CD4-positive, alpha-beta T cell (primary cell): ENCODE data around the gene GLRA3. TPM values are rescaled to one million over a fixed set of nuclear protein-coding genes. Genes with fewer than 3 reads are reported as not detected.
"Not testable (repeated sequence)": the region's sequence is repeated elsewhere in the genome, so short reads cannot be mapped to it uniquely, and the experiment has no call there.

Experiments used
- ATAC-seq: fragments of 200-7000 bp; cut with Tn5 transposase; one replicate; pipeline ENCODE4 v1.10.0; 2022; ENCODE audit warnings: mild to moderate bottlenecking; ENCODE audit not compliant: poor library complexity
- CTCF ChIA-PET: fragments of 350-600 bp; sonication (Branson Sonifier 250); formaldehyde crosslinking; loops from one replicate; lab custom pipeline; 2021; ENCODE audit warnings: antibody characterized with exemption, inconsistent platforms; lab: Charles Lee
- POLR2A ChIA-PET: fragments of 350-600 bp; sonication (Branson Sonifier 250); formaldehyde crosslinking; loops from one replicate; lab custom pipeline; 2021; ENCODE audit warnings: antibody characterized with exemption, inconsistent platforms; lab: Charles Lee
- DNase-seq, 14 experiments: peaks; one replicate each; pipeline ENCODE4 v3.0.0-alpha.2; 2013 to 2020; ENCODE audit warnings: mixed read lengths in 2 of 14
- H3K27ac ChIP-seq, 2 donors: one replicate each; pipeline versions ENCODE4 v1.5.1 to v1.7.0; 2013; ENCODE audit warnings: low read length in 2 of 2, low read depth in 1 of 2, mild to moderate bottlenecking in 1 of 2
- H3K27me3 ChIP-seq, 2 experiments: 1 replicate in 1 of 2; 2 replicates in 1 of 2; pipeline versions ENCODE4 v1.6.1 to v1.7.0; 2013; ENCODE audit warnings: low read length in 2 of 2, control low read depth in 1 of 2, mild to moderate bottlenecking in 1 of 2, moderate library complexity in 1 of 2; ENCODE audit not compliant: insufficient read depth in 2 of 2, control insufficient read depth in 1 of 2
- H3K36me3 ChIP-seq: one replicate; pipeline ENCODE4 v1.6.1; 2013; ENCODE audit warnings: low read length, control low read depth; ENCODE audit not compliant: insufficient read depth
- H3K4me1 ChIP-seq: one replicate; pipeline ENCODE4 v1.6.1; 2013; ENCODE audit warnings: low read length, control low read depth; ENCODE audit not compliant: insufficient read depth
- H3K4me3 ChIP-seq: one replicate; pipeline ENCODE4 v1.5.1; 2013; ENCODE audit warnings: mild to moderate bottlenecking, low read length, moderate library complexity
- H3K9me3 ChIP-seq, 2 experiments: 1 replicate in 1 of 2; 2 replicates in 1 of 2; pipeline versions ENCODE4 v1.6.1 to v1.7.0; 2013; ENCODE audit warnings: low read length in 2 of 2, mild to moderate bottlenecking in 2 of 2, control low read depth in 1 of 2, moderate library complexity in 1 of 2; ENCODE audit not compliant: control insufficient read depth in 1 of 2, insufficient read depth in 1 of 2
- H3K27ac Mint-ChIP-seq: one replicate; pipeline ENCODE4 v1.8.0; 2020; ENCODE audit warnings: mixed read lengths
- H3K27me3 Mint-ChIP-seq: one replicate; pipeline ENCODE4 v1.8.0; 2021; ENCODE audit warnings: mixed read lengths
- H3K36me3 Mint-ChIP-seq: one replicate; pipeline ENCODE4 v1.8.0; 2021; ENCODE audit warnings: low read depth, mixed read lengths
- H3K4me1 Mint-ChIP-seq: one replicate; pipeline ENCODE4 v1.8.0; 2021; ENCODE audit warnings: low read depth, mixed read lengths
- H3K4me3 Mint-ChIP-seq: one replicate; pipeline ENCODE4 v1.8.0; 2020; ENCODE audit warnings: mild to moderate bottlenecking, mixed read lengths
- H3K9me3 Mint-ChIP-seq: one replicate; pipeline ENCODE4 v1.8.0; 2020; ENCODE audit warnings: mixed read lengths
- intact Hi-C, 2 experiments: fragments of 100-400 bp; cut with DNase I in 1 of 2; cut with micrococcal nuclease in 1 of 2; formaldehyde crosslinking; loops; one replicate each; pipeline versions ENCODE4 v1.15.1 to v1.9.0; 2023 to 2025; cut with DNase I, micrococcal nuclease
- total RNA-seq, 174 experiments: library from RNA in 2 of 174; stranded (reverse) in 2 of 174; gene quantifications; one replicate each; pipeline ENCODE4 v1.2.3 and lab custom pipeline; 2021 to 2026
- TF ChIP-seq, protein P1 (sequence below): fragments of 200-600 bp; IDR thresholded peaks from one replicate; pipeline ENCODE4 v1.8.0; 2022; ENCODE audit warnings: antibody characterized with exemption, mild to moderate bottlenecking

GLRA3 gene
- total RNA-seq, 2 experiments from 2014 or later: not detected

DNA sequence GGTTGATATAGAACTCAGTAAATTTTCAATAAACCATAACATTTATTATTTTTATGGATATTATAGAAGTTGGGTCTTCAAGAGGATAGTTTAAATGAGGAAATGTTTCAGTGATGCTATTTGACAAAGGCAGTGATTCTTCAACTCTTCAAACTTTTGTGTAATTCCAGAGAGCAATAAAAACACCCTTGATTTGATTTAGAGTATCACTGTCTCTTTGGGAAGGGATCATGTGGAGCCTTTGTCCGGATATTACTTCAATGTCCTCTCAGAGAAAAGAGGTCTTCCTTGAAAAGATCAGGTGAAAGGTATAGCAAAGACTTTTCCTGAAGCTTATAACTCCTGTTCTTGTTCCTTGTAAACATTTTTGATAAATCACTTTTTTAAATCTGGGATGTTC, 23.3 kb downstream of the GLRA3 start:
- no peak overlapping the region for H3K27ac Mint-ChIP-seq
- H3K9me3 Mint-ChIP-seq: peaks cover 3% of the 10 kb centered on the region
- no peak overlapping the region for H3K4me3 Mint-ChIP-seq
- Histone ChIP-seq H3K27ac (no peak overlapping the region), H3K9me3 (no peaks in the 10 kb centered on the region), H3K36me3 (no peaks in the 10 kb centered on the region), H3K27me3 (no peaks in the 10 kb centered on the region), H3K4me3 (no peak overlapping the region), H3K4me1 (no peaks in the 10 kb centered on the region)
- H3K27me3 Mint-ChIP-seq: no peaks in the 10 kb centered on the region
- DNase-seq: no peak
- TF ChIP-seq, protein P1, sequence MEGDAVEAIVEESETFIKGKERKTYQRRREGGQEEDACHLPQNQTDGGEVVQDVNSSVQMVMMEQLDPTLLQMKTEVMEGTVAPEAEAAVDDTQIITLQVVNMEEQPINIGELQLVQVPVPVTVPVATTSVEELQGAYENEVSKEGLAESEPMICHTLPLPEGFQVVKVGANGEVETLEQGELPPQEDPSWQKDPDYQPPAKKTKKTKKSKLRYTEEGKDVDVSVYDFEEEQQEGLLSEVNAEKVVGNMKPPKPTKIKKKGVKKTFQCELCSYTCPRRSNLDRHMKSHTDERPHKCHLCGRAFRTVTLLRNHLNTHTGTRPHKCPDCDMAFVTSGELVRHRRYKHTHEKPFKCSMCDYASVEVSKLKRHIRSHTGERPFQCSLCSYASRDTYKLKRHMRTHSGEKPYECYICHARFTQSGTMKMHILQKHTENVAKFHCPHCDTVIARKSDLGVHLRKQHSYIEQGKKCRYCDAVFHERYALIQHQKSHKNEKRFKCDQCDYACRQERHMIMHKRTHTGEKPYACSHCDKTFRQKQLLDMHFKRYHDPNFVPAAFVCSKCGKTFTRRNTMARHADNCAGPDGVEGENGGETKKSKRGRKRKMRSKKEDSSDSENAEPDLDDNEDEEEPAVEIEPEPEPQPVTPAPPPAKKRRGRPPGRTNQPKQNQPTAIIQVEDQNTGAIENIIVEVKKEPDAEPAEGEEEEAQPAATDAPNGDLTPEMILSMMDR: no peak
- ChIA-PET POLR2A (no interaction called here), CTCF (no interaction called here)
- H3K4me1 Mint-ChIP-seq: no peaks in the 10 kb centered on the region
- H3K36me3 Mint-ChIP-seq: no peaks in the 10 kb centered on the region
- intact Hi-C loops: no loop called here
- ATAC-seq: no peak

DNA sequence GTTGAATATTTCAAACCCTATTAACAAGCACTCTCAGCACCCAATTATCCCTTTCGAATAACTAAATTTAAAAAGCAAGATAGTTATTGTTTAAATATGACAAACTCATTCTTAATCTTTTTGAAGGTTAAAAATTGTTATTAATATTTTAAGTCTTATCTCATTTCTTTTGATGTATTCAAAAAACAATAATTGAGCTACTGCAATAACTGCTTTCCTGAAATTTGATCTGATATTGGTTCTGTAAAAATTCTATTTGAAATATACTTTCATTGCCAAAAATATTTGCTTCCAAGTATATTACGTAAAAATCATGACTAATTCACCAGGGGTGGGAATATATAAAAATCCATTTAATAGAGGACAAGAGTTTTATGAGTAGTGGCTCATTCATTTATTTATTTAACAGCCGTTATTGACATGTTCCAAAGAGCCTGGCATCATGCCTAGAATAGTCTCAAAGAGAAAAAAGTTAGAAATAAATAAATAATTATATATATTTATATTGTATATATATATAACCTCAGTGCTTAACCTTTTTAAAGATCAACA, 34.4 kb downstream of the GLRA3 start:
- Mint-ChIP-seq H3K36me3 (no peaks in the 10 kb centered on the region), H3K4me3 (no peak overlapping the region), H3K27ac (no peak overlapping the region), H3K27me3 (no peaks in the 10 kb centered on the region), H3K4me1 (no peaks in the 10 kb centered on the region), H3K9me3 (no peaks in the 10 kb centered on the region)
- TF ChIP-seq, protein P1: no peak
- Histone ChIP-seq H3K36me3 (no peaks in the 10 kb centered on the region), H3K27me3 (no peaks in the 10 kb centered on the region), H3K4me3 (no peak overlapping the region), H3K9me3 (no peaks in the 10 kb centered on the region), H3K27ac (no peak overlapping the region), H3K4me1 (no peaks in the 10 kb centered on the region)
- no peak for ATAC-seq
- intact Hi-C loops: no loop called here
- ChIA-PET POLR2A (no interaction called here), CTCF (no interaction called here)
- DNase-seq: no peak

DNA sequence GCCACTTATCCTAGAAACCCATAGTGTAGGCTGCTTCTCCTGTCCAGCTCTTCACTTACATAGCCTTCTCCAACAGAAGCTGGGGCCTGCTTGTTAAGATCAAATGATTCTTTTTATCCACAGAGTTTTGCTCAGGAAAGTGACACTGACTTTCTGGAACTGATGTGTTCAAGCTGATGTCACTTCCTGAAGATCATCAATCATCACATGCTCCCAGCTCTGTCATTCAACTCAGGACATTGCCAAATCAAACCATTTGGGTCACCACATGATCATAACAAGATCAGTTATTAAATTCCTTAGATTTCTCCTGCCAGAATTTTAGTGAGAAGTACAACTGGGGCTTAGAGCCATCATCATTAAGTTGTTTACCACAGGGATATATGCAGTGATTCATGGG, 39.4 kb downstream of the GLRA3 start:
- Mint-ChIP-seq H3K9me3 (no peaks in the 10 kb centered on the region), H3K27ac (no peak overlapping the region), H3K27me3 (no peaks in the 10 kb centered on the region), H3K4me3 (no peak overlapping the region), H3K36me3 (no peaks in the 10 kb centered on the region), H3K4me1 (no peaks in the 10 kb centered on the region)
- TF ChIP-seq, protein P1: no peak
- ChIA-PET CTCF (no interaction called here), POLR2A (no interaction called here)
- Histone ChIP-seq H3K9me3 (no peaks in the 10 kb centered on the region), H3K27me3 (no peaks in the 10 kb centered on the region), H3K27ac (no peak overlapping the region), H3K4me1 (no peaks in the 10 kb centered on the region), H3K4me3 (no peak overlapping the region), H3K36me3 (no peaks in the 10 kb centered on the region)
- DNase-seq (no peak), ATAC-seq (no peak)
- intact Hi-C loops: no loop called here

DNA sequence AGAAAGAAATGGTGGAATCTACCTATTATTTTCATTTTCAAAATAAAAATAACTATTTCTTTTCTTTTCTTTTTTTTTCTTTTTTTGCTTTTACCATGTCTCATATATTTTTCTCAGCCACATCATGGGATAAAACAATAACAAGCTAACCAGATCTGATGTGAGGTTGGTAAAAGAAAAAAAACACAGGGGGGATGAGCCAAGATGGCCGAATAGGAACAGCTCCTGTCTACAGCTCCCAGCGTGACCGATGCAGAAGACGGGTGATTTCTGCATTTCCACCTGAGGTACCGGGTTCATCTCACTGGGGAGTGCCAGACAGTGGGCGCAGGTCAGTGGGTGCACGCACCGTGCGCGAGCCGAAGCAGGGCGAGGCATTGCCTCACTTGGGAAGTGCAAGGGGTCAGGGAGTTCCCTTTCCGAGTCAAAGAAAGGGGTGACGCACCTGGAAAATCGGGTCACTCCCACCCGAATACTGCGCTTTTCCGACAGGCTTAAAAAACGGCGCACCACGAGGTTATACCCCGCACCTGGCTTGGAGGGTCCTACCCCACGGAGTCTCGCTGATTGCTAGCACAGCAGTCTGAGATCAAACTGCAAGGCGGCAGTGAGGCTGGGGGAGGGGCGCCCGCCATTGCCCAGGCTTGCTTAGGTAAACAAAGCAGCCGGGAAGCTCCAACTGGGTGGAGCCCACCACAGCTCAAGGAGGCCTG, 50.6 kb downstream of the GLRA3 start:
- H3K4me1 ChIP-seq, H3K36me3 Mint-ChIP-seq, H3K27ac ChIP-seq, ATAC-seq, H3K27me3 ChIP-seq, H3K36me3 ChIP-seq, H3K4me3 ChIP-seq, H3K9me3 ChIP-seq, POLR2A ChIA-PET, H3K27me3 Mint-ChIP-seq, intact Hi-C loops, H3K4me3 Mint-ChIP-seq, CTCF ChIA-PET, H3K9me3 Mint-ChIP-seq, DNase-seq, H3K27ac Mint-ChIP-seq, H3K4me1 Mint-ChIP-seq: not testable (repeated sequence)
